ENCODE results near the gene AQP5.
A peak's percentile ranks its signal among the peaks of the same experiment; 100 is the strongest.

Gene AQP5

DNA sequence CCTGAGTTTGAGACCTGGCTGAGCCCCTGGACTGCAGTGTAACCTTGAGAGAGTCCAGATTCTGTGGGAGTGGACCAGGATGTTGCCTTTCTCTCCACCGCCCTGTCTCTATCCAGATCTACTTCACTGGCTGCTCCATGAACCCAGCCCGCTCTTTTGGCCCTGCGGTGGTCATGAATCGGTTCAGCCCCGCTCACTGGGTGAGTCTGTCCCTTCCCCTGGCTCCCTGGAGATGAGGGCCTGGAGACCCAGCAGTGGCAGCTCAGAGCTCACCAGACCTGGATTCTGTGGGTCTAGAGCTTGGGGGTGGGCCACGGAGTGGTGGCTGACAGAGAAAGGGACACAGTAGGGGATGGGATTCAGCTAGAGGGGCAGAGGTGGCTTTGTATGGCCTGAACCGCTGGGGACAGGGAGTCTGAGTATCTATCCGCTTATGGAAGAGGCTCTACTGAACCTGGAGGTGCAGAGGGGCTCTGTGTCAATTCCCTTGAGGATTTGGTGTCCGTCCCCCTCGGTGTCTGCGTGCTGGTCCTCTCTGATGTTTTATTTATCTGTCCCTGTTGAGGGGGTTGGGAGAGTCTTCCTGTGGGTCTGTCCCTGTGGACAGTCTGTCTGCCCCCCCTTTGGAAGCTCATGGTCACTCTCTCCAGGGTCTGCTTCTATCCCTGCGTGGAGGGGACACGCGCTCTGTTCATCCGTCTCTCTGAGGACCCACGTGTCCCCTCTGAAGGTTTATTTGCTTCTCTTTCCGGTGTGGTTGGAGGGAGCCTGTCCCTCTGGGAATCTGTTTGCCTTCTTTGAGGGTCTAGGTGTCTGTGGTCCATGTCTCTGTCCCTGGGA is 2.5 kb downstream of the AQP5 start:
- H3K4me3 ChIP-seq (ENCODE audit: control insufficient read depth, low read depth, low read length), result no peak overlapping the region
- DNase-seq (ENCODE audit: low read depth), result no peak
- no peak for TF ChIP-seq CTCF (conservative IDR thresholded peaks at IDR 0.05; ENCODE audit: control insufficient read depth, insufficient read depth, low read depth, low read length)

DNA sequence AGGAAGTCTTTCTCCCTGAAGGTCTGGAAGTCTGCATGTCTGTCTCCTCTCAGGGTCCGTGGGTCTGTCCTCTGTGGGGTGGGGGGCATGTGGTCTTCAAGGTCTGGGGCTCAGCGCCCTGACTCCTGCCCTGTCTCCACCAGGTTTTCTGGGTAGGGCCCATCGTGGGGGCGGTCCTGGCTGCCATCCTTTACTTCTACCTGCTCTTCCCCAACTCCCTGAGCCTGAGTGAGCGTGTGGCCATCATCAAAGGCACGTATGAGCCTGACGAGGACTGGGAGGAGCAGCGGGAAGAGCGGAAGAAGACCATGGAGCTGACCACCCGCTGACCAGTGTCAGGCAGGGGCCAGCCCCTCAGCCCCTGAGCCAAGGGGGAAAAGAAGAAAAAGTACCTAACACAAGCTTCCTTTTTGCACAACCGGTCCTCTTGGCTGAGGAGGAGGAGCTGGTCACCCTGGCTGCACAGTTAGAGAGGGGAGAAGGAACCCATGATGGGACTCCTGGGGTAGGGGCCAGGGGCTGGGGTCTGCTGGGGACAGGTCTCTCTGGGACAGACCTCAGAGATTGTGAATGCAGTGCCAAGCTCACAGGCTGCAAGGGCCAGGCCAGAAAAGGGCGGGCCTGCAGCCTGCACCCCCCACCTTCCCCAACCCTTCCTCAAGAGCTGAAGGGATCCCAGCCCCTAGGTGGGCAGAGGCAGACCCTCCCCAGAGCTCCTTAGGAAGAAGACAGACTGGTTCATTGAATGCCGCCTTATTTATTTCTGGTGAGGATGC is 3.4 kb downstream of the AQP5 start:
- no peak overlapping the region for H3K4me3 ChIP-seq (ENCODE audit: control insufficient read depth, low read depth, low read length)
- DNase-seq (ENCODE audit: low read depth), result no peak
- no peak for TF ChIP-seq CTCF (conservative IDR thresholded peaks at IDR 0.05; ENCODE audit: control insufficient read depth, insufficient read depth, low read depth, low read length)

DNA sequence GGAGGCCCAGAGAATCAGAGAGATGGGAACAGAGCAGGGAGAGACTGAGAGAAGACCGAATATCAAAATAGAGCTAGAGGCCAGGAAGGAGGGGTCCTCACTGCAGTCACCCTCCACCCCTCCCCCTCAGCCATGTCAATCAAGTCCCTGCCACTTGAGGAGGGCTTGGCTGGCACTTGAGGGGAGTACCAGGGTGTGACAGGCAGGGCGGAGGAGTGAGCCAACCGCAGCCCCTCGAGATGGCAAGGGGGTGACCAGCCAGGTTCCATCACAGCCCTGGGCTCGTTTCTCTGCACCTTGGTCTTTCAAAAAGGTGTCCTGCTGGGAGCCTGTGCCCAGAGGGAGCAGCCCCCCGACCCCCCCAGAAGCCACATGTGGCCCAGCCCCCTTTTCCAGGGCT is 4.2 kb downstream of the AQP5 start:
- TF ChIP-seq CTCF (conservative IDR thresholded peaks at IDR 0.05; ENCODE audit: control insufficient read depth, insufficient read depth, low read depth, low read length), result no peak
- H3K4me3 ChIP-seq (ENCODE audit: control insufficient read depth, low read depth, low read length), result no peak overlapping the region
- no peak for DNase-seq (ENCODE audit: low read depth)

DNA sequence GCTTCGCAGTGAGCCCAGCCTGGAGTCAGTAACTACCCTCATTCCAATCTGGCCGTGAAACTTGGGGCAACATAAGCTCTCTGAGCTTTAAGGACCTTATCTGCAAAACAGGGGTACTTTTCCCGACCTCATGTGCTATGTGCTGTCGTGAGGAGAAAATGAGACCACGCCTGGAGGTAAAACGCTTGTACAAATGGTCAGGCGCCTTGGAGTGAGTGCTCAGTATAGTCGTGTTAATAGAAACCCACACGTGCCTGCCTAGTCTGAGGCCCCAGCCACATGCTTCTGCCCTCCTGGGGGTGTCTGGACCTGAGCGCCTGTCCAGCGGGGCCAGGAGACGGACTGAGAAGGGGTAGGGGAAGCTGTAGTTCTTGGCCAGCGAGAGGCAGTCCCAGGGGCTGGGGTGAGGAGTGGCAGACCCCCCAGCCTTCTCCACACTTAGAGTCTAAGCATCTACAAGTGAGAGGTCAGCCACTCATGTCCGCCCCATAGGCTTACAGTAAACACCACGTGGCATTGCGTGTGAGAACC is 4.9 kb downstream of the AQP5 start:
- no peak for TF ChIP-seq CTCF (conservative IDR thresholded peaks at IDR 0.05; ENCODE audit: control insufficient read depth, insufficient read depth, low read depth, low read length)
- H3K4me3 ChIP-seq (ENCODE audit: control insufficient read depth, low read depth, low read length), result no peak overlapping the region
- no peak for DNase-seq (ENCODE audit: low read depth)

- peak; percentile 82 for DNase-seq (ENCODE audit: low read depth)
- peak overlapping the region; percentile 44 for H3K4me3 ChIP-seq (ENCODE audit: control insufficient read depth, low read depth, low read length)
- TF ChIP-seq CTCF (conservative IDR thresholded peaks at IDR 0.05; ENCODE audit: control insufficient read depth, insufficient read depth, low read depth, low read length), result peak; percentile 73
These were observed 5.5 kb downstream of the AQP5 start for GRCh38 chr12:49967042-49967776.

- no peak for TF ChIP-seq CTCF (conservative IDR thresholded peaks at IDR 0.05; ENCODE audit: control insufficient read depth, insufficient read depth, low read depth, low read length)
- peak overlapping the region; percentile 44 for H3K4me3 ChIP-seq (ENCODE audit: control insufficient read depth, low read depth, low read length)
- no peak for DNase-seq (ENCODE audit: low read depth)
These were observed 6.1 kb downstream of the AQP5 start for GRCh38 chr12:49967777-49968250.
